Esophagus squamous epithelium (tissue), 4 donors: ENCODE data around the gene PACS2.

ENCODE experiments used
- POLR2A ChIP-seq, 4 donors: fragments of 450-650 bp; IDR thresholded peaks; one replicate each; pipeline ENCODE4 v1.6.1; 2017; ENCODE audit warnings: antibody characterized with exemption in 4 of 4, mild to moderate bottlenecking in 4 of 4, moderate library complexity in 3 of 4
- TF ChIP-seq, protein P1 (sequence below), 6 experiments: fragments of 450-650 bp in 4 of 6; fragments of 200-600 bp in 2 of 6; sonication (generic) in 2 of 6; IDR thresholded peaks; one replicate each; pipeline ENCODE4 v1.5.1; 2016 to 2019; ENCODE audit warnings: antibody characterized with exemption in 6 of 6, mild to moderate bottlenecking in 4 of 6, moderate library complexity in 4 of 6

DNA sequence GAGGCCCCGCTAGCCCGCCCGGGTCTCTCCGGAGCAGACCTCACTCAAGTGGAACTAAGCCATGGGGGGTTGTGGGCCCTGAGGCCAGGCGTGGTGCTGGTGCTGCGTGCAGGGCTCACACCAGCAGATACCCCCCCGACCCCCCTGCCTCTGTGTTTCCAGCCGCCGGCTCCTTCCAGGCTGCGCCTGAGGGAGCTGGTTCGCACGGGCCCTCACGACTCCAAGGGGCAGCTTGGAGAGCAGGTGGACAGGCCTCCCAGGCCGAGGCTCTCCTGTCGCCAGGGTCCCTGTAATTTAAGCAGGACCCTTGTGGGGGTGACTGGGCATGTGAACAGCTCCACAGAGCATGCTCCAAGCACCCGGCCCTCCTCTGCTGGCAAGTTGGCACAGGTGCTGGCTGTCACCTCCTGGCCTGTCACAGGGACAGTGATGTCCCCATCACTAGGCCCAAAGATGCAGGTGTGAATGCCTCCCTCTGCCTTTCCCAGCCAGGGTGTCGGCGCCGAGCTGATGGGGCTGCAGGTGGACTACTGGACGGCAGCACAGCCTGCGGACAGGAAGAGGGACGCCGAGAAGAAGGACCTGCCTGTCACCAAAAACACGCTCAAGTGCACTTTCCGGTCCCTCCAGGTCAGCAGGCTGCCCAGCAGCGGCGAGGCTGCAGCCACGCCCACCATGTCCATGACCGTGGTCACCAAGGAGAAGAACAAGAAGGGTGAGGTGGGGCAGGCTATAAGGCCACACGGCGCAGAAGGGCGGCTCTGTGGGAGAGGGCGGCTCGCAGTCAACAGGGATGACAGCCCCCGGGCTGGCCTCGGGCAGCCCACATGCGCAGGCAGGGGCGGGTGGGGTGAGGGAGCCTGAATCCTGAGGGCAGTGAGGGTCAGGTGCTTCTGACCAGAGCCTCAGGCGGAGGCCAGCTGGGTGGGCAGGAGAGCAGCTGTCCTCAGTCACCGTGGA, 77.9 kb downstream of the PACS2 start:
- TF ChIP-seq, protein P1, sequence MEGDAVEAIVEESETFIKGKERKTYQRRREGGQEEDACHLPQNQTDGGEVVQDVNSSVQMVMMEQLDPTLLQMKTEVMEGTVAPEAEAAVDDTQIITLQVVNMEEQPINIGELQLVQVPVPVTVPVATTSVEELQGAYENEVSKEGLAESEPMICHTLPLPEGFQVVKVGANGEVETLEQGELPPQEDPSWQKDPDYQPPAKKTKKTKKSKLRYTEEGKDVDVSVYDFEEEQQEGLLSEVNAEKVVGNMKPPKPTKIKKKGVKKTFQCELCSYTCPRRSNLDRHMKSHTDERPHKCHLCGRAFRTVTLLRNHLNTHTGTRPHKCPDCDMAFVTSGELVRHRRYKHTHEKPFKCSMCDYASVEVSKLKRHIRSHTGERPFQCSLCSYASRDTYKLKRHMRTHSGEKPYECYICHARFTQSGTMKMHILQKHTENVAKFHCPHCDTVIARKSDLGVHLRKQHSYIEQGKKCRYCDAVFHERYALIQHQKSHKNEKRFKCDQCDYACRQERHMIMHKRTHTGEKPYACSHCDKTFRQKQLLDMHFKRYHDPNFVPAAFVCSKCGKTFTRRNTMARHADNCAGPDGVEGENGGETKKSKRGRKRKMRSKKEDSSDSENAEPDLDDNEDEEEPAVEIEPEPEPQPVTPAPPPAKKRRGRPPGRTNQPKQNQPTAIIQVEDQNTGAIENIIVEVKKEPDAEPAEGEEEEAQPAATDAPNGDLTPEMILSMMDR (IDR thresholded peaks at IDR 0.05) = no peak
- no peak for TF ChIP-seq POLR2A (IDR thresholded peaks at IDR 0.05)
